HCT116 (cell line): Measurements from ENCODE around the gene TYR. TPM values are rescaled to one million over a fixed set of nuclear protein-coding genes. Genes with fewer than 3 reads are reported as not detected.
"Not testable (repeated sequence)": the region's sequence is repeated elsewhere in the genome, so short reads cannot be mapped to it uniquely, and the experiment has no call there.

Experiments
- ATAC-seq: fragments of 200-7000 bp; cut with Tn5 transposase; 2 replicates; pipeline ENCODE4 v1.9.1; 2020; ENCODE audit warnings: mild to moderate bottlenecking, moderate library complexity
- BruUV-seq: library from RNA; stranded (reverse); fragments of 400-500 nt; replicated peaks from 2 replicates; lab custom pipeline; 2021; lab: Mats Ljungman, UMichigan
- CTCF ChIA-PET: fragments of 300-600 bp; sonication (Branson Sonifier 250); formaldehyde crosslinking; loops from one replicate; lab custom pipeline; 2021; ENCODE audit warnings: antibody characterized with exemption; lab: Charles Lee
- POLR2A ChIA-PET: fragments of 300-600, 350-600 bp; sonication (Branson Sonifier 250); formaldehyde crosslinking; loops from one replicate; lab custom pipeline; 2021; ENCODE audit warnings: antibody characterized with exemption; lab: Charles Lee
- RAD21 ChIA-PET, 2 experiments: fragments of 300-600 bp; sonication (Branson Sonifier 250); formaldehyde crosslinking; loops; one replicate each; lab custom pipeline; 2023; ENCODE audit warnings: low total read pairs in 2 of 2; ENCODE audit not compliant: uncharacterized antibody in 2 of 2, unreplicated experiment in 2 of 2, low non-redundant PET in 1 of 2; lab: Charles Lee
- DNase-seq: peaks from one replicate; pipeline ENCODE4 v3.0.0-alpha.2; 2010; ENCODE audit warnings: low read depth, low spot score
- H2AFZ ChIP-seq: fragments of 200-600 bp; shearing (Covaris generic), sonication (generic); 2 replicates; pipeline ENCODE4 v1.6.1; 2017; ENCODE audit warnings: low read depth, mixed run types, mixed read lengths, antibody characterized with exemption, low read length; ENCODE audit not compliant: poor library complexity, severe bottlenecking
- H3K27ac ChIP-seq: 2 replicates; pipeline ENCODE4 v1.5.1; 2012; ENCODE audit warnings: low read depth, low read length
- H3K27me3 ChIP-seq: fragments of 200-600 bp; sonication (generic); 2 replicates; pipeline ENCODE4 v1.6.1; 2016; ENCODE audit warnings: mixed run types, low read length, mixed read lengths; ENCODE audit not compliant: insufficient read depth
- H3K36me3 ChIP-seq, 2 experiments: fragments of 200-500 bp in 1 of 2; fragments of 200-600 bp in 1 of 2; sonication (Bioruptor generic) in 1 of 2; sonication (generic) in 1 of 2; 2 replicates each; pipeline versions ENCODE4 v1.5.1 to v1.6.1; 2014 to 2016; ENCODE audit warnings: low read length in 2 of 2, inconsistent platforms in 1 of 2, mixed read lengths in 1 of 2, mixed run types in 1 of 2; ENCODE audit not compliant: insufficient read depth in 2 of 2, control insufficient read depth in 1 of 2
- H3K4me1 ChIP-seq, 2 experiments: fragments of 200-600 bp in 1 of 2; sonication (generic) in 1 of 2; 2 replicates each; pipeline versions ENCODE4 v1.5.1 to v1.6.1; 2012 to 2017; ENCODE audit warnings: low read length in 2 of 2, inconsistent platforms in 1 of 2, mild to moderate bottlenecking in 1 of 2, mixed read lengths in 1 of 2, mixed run types in 1 of 2, moderate library complexity in 1 of 2; ENCODE audit not compliant: insufficient read depth in 2 of 2, control insufficient read depth in 1 of 2
- H3K4me2 ChIP-seq: fragments of 200-600 bp; sonication (generic); 2 replicates; pipeline ENCODE4 v1.6.1; 2017; ENCODE audit warnings: mixed run types, low read length, mixed read lengths
- H3K4me3 ChIP-seq, 2 experiments: fragments of 200-600 bp in 1 of 2; sonication (generic) in 1 of 2; replicated peaks in 1 of 2; 2 replicates each; pipeline ENCODE4 v1.5.1; 2011 to 2016; ENCODE audit warnings: low read length in 2 of 2, control low read depth in 1 of 2, low read depth in 1 of 2, mild to moderate bottlenecking in 1 of 2, mixed read lengths in 1 of 2, mixed run types in 1 of 2
- H3K79me2 ChIP-seq: fragments of 200-600 bp; sonication (generic); 2 replicates; pipeline ENCODE4 v1.6.1; 2017; ENCODE audit warnings: mild to moderate bottlenecking, mixed run types, low read length, moderate library complexity, mixed read lengths; ENCODE audit not compliant: insufficient read depth
- H3K9ac ChIP-seq: fragments of 200-600 bp; sonication (generic); 2 replicates; pipeline ENCODE4 v1.6.1; 2016; ENCODE audit warnings: low read length, mixed read lengths
- H3K9me2 ChIP-seq: fragments of 200-600 bp; sonication (generic), shearing (Covaris generic); 2 replicates; pipeline ENCODE4 v1.6.1; 2017; ENCODE audit warnings: mixed run types, mild to moderate bottlenecking, moderate library complexity; ENCODE audit not compliant: insufficient read depth
- H3K9me3 ChIP-seq, 2 experiments: fragments of 200-500 bp in 1 of 2; fragments of 200-600 bp in 1 of 2; sonication (Bioruptor generic) in 1 of 2; sonication (generic) in 1 of 2; 2 replicates each; pipeline ENCODE4 v1.6.1; 2014 to 2017; ENCODE audit warnings: low read length in 2 of 2, mixed read lengths in 2 of 2, inconsistent platforms in 1 of 2, low read depth in 1 of 2, mild to moderate bottlenecking in 1 of 2, mixed run types in 1 of 2, moderate library complexity in 1 of 2; ENCODE audit not compliant: control insufficient read depth in 1 of 2, insufficient read depth in 1 of 2
- H4K20me1 ChIP-seq: fragments of 200-600 bp; sonication (generic), shearing (Covaris generic); 2 replicates; pipeline ENCODE4 v1.6.1; 2017; ENCODE audit warnings: mixed run types, mild to moderate bottlenecking, moderate library complexity; ENCODE audit not compliant: insufficient read depth
- intact Hi-C: fragments of 100-400 bp; cut with micrococcal nuclease; formaldehyde crosslinking; loops from 2 replicates; pipeline ENCODE4 v1.10.0; 2022
- total RNA-seq: library from RNA; stranded (reverse); gene quantifications from one replicate; pipeline ENCODE4 v1.2.1, GENCODE V29; 2021; ENCODE audit not compliant: unreplicated experiment

TYR gene
- total RNA-seq, 1 experiment from 2014 or later, result not detected

- H3K79me2 ChIP-seq, intact Hi-C loops, H3K27ac ChIP-seq, H2AFZ ChIP-seq, H3K9me2 ChIP-seq, ATAC-seq, H3K27me3 ChIP-seq, RAD21 ChIA-PET, CTCF ChIA-PET, DNase-seq, H3K9me3 ChIP-seq, BruUV-seq, H3K36me3 ChIP-seq, H4K20me1 ChIP-seq, H3K4me3 ChIP-seq, H3K4me1 ChIP-seq, H3K9ac ChIP-seq, H3K4me2 ChIP-seq, POLR2A ChIA-PET: not testable (repeated sequence)
Observed at GRCh38 chr11:89281032-89281677, 103.5 kb downstream of the TYR start.

GRCh38 chr11:89286601-89287000, 108.9 kb downstream of the TYR start:
- RAD21 ChIA-PET, H3K9ac ChIP-seq, H4K20me1 ChIP-seq, H3K27ac ChIP-seq, intact Hi-C loops, DNase-seq, H3K4me2 ChIP-seq, H3K4me3 ChIP-seq, H3K27me3 ChIP-seq, ATAC-seq, H3K79me2 ChIP-seq, H3K36me3 ChIP-seq, BruUV-seq, POLR2A ChIA-PET, H3K9me2 ChIP-seq, H3K4me1 ChIP-seq, CTCF ChIA-PET, H2AFZ ChIP-seq, H3K9me3 ChIP-seq: not testable (repeated sequence)

DNA sequence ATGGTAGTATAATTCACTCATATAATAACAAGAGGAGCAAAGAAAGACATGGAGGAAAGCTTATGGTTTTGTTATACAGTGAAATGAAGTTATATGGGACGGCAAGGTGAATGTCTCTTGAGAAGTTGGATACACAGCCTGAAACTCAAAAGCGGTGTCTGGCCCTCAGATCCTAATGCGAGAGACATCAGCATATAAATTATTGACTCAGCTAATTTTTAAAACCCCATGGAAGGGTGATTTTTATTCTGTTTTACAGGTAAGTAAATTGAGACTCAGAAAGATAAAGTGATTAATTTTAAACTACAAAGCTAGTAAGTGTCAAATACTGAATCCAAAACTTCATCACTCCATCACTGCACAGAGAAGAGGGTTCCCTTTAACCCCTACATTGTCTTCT, 110.3 kb downstream of the TYR start:
- H3K9me2 ChIP-seq, DNase-seq, H3K27ac ChIP-seq, H3K27me3 ChIP-seq, H3K9me3 ChIP-seq, H3K4me3 ChIP-seq, POLR2A ChIA-PET, H2AFZ ChIP-seq, BruUV-seq, H3K9ac ChIP-seq, H3K4me1 ChIP-seq, ATAC-seq, RAD21 ChIA-PET, CTCF ChIA-PET, H3K4me2 ChIP-seq, H3K36me3 ChIP-seq, intact Hi-C loops, H3K79me2 ChIP-seq, H4K20me1 ChIP-seq: not testable (repeated sequence)
